ENCODE measurements around the gene CALCB. TPM values are rescaled to one million over a fixed set of nuclear protein-coding genes. Genes with fewer than 3 reads are reported as not detected.

The CALCB gene
- total and polyA plus RNA-seq, 10 of the 15 experiments (the other 5 are each of a cell fraction or from before 2014, with no cell fraction given) = 0.09 to 0.28 (median 0.12) TPM; not detected in 3

DNA sequence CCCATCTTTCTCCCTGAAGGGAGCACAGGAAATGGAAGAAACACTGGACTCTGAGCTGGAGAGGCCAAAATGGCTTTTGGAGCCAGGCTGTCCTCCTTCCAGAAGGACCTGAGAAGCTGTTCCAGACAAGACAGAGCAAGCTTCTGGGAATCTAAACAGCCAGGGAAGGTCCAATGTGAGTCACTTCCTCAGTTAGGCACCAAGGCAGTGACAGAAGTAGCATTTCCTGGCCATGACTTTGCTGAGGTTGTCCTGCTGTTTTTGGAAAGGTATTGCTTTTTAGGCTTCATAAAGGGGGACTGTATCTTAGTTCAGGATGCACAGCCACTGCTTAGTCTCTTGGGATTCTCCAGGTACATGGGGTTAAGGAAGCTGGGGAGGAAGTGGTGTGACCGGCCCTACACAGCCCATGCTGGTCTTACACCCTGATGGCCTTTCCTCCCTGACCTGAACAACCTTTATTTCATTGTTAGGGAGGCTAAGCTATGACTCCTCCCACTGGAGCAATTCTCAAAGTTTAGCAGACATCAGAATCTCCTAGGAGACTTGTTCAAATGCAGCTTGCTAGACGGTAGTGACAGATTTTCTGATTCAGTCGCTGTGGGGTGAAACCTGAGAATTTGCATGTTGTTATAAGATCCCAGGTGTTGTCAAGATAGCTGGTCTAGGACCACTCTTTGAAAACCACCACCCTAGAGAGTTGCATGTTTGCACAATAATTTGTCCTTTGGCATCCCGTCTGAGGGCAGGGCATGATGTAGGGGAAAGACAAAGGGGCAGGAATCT, 34.5 kb downstream of the CALCB start (continued):
- TF ChIP-seq, protein P1, sequence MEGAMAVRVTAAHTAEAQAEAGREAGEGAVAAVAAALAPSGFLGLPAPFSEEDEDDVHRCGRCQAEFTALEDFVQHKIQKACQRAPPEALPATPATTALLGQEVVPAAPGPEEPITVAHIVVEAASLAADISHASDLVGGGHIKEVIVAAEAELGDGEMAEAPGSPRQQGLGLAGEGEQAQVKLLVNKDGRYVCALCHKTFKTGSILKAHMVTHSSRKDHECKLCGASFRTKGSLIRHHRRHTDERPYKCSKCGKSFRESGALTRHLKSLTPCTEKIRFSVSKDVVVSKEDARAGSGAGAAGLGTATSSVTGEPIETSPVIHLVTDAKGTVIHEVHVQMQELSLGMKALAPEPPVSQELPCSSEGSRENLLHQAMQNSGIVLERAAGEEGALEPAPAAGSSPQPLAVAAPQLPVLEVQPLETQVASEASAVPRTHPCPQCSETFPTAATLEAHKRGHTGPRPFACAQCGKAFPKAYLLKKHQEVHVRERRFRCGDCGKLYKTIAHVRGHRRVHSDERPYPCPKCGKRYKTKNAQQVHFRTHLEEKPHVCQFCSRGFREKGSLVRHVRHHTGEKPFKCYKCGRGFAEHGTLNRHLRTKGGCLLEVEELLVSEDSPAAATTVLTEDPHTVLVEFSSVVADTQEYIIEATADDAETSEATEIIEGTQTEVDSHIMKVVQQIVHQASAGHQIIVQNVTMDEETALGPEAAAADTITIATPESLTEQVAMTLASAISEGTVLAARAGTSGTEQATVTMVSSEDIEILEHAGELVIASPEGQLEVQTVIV (IDR thresholded peaks at IDR 0.05; ENCODE audit: borderline replicate concordance, partially characterized antibody) = no peak
- TF ChIP-seq KLF5 (IDR thresholded peaks at IDR 0.05; ENCODE audit: partially characterized antibody) = no peak
- TF ChIP-seq RBBP5 (conservative IDR thresholded peaks at IDR 0.05) = no peak
- TF ChIP-seq RAD21 (IDR thresholded peaks at IDR 0.05; ENCODE audit: insufficient read depth, low read depth, low read length) = no peak
- no peak for TF ChIP-seq HCFC1 (IDR thresholded peaks at IDR 0.05; ENCODE audit: low read length)
- no peak for TF ChIP-seq ZNF274 (IDR thresholded peaks at IDR 0.05; ENCODE audit: insufficient read depth, insufficient read length)
- no peak for TF ChIP-seq ZNF687 (IDR thresholded peaks at IDR 0.05)
- TF ChIP-seq BACH1 (IDR thresholded peaks at IDR 0.05; ENCODE audit: borderline replicate concordance) = no peak
- no peak for TF ChIP-seq IKZF2 (IDR thresholded peaks at IDR 0.05)
- TF ChIP-seq ZZZ3 (IDR thresholded peaks at IDR 0.05; ENCODE audit: control insufficient read depth, insufficient read length, low read depth) = no peak
